ENCODE measurements around the gene COL20A1. TPM values are rescaled to one million over a fixed set of nuclear protein-coding genes. Genes with fewer than 3 reads are reported as not detected.

The COL20A1 gene
- total RNA-seq, 6 experiments from 2014 or later, result not detected

- 78% methylated on average over 10 of the region's 12 CpGs for WGBS (ENCODE audit: insufficient coverage, low coverage, low lambda C conversion rate, missing lambda C conversion rate)
- ATAC-seq, result peak in 1 of 4 donors; percentile 15
- no peak for DNase-seq
- intact Hi-C loops (cut with DNase I), result no loop called here
- Histone ChIP-seq H3K9me3 (no peaks in the 10 kb centered on the region), H3K27me3 (no peaks in the 10 kb centered on the region), H3K36me3 (peaks cover 0 to 3% (median 0%) of the 10 kb centered on the region in 4 donors), H3K4me3 (no peak overlapping the region), H3K27ac (no peak overlapping the region), H3K4me1 (no peaks in the 10 kb centered on the region)
- TF ChIP-seq CTCF (IDR thresholded peaks at IDR 0.05), result no peak
- no peak for TF ChIP-seq POLR2A (IDR thresholded peaks at IDR 0.05)
Measured at GRCh38 chr20:63351326-63351700, 58.3 kb downstream of the COL20A1 start.

GRCh38 chr20:63351811-63352591 lies 59.0 kb downstream of the COL20A1 start:
- peak; percentile 12 to 48 (median 32) for ATAC-seq
- Histone ChIP-seq H3K27ac (no peak overlapping the region), H3K4me1 (no peaks in the 10 kb centered on the region), H3K9me3 (no peaks in the 10 kb centered on the region), H3K4me3 (no peak overlapping the region), H3K27me3 (no peaks in the 10 kb centered on the region), H3K36me3 (peaks cover 0 to 3% (median 0%) of the 10 kb centered on the region in 4 donors)
- TF ChIP-seq CTCF (IDR thresholded peaks at IDR 0.05) (no peak), POLR2A (IDR thresholded peaks at IDR 0.05) (no peak)
- 11% methylated on average over 13 of the region's 28 CpGs for WGBS (ENCODE audit: insufficient coverage, low coverage, low lambda C conversion rate, missing lambda C conversion rate)
- intact Hi-C loops (cut with DNase I), result no loop called here
- peak in 1 of 3 donors; percentile 47 for DNase-seq

GRCh38 chr20:63352811-63353221 lies 59.8 kb downstream of the COL20A1 start:
- Histone ChIP-seq H3K36me3 (peaks cover 0 to 3% (median 0%) of the 10 kb centered on the region in 4 donors), H3K27me3 (no peaks in the 10 kb centered on the region), H3K27ac (no peak overlapping the region), H3K4me3 (no peak overlapping the region), H3K4me1 (peaks cover 0 to 6% (median 3%) of the 10 kb centered on the region in 4 donors), H3K9me3 (no peaks in the 10 kb centered on the region)
- DNase-seq (peak in 1 of 3 donors; percentile 39), ATAC-seq (no peak)
- WGBS (ENCODE audit: insufficient coverage, low coverage, low lambda C conversion rate, missing lambda C conversion rate), result no CpG with 5 or more reads among the region's 12 CpGs
- intact Hi-C loops (cut with DNase I), result no loop called here
- TF ChIP-seq CTCF (IDR thresholded peaks at IDR 0.05) (no peak), POLR2A (IDR thresholded peaks at IDR 0.05) (no peak)

- TF ChIP-seq POLR2A (IDR thresholded peaks at IDR 0.05) (no peak), CTCF (IDR thresholded peaks at IDR 0.05) (no peak)
- H3K36me3 ChIP-seq, result peaks cover 0 to 3% (median 0%) of the 10 kb centered on the region in 4 donors
- intact Hi-C loops (cut with DNase I), result no loop called here
- peaks cover 0 to 24% (median 7%) of the 10 kb centered on the region in 4 donors for H3K4me1 ChIP-seq
- DNase-seq, result peak in 1 of 3 donors; percentile 50
- H3K9me3 ChIP-seq, result no peaks in the 10 kb centered on the region
- WGBS (ENCODE audit: insufficient coverage, low coverage, low lambda C conversion rate, missing lambda C conversion rate), result 71% methylated on average over 8 of the region's 25 CpGs
- H3K27me3 ChIP-seq, result no peaks in the 10 kb centered on the region
- no peak for ATAC-seq
- no peak overlapping the region for H3K27ac ChIP-seq
- no peak overlapping the region for H3K4me3 ChIP-seq
Measured at GRCh38 chr20:63354636-63355350, 61.8 kb downstream of the COL20A1 start.

All from right lobe of liver (tissue), 6 donors.